Measurements from ENCODE around the gene CCDC102B. TPM values are rescaled to one million over a fixed set of nuclear protein-coding genes. Genes with fewer than 3 reads are reported as not detected.

CCDC102B gene
- total RNA-seq, 1 donor from 2014 or later = 4.4 TPM

DNA sequence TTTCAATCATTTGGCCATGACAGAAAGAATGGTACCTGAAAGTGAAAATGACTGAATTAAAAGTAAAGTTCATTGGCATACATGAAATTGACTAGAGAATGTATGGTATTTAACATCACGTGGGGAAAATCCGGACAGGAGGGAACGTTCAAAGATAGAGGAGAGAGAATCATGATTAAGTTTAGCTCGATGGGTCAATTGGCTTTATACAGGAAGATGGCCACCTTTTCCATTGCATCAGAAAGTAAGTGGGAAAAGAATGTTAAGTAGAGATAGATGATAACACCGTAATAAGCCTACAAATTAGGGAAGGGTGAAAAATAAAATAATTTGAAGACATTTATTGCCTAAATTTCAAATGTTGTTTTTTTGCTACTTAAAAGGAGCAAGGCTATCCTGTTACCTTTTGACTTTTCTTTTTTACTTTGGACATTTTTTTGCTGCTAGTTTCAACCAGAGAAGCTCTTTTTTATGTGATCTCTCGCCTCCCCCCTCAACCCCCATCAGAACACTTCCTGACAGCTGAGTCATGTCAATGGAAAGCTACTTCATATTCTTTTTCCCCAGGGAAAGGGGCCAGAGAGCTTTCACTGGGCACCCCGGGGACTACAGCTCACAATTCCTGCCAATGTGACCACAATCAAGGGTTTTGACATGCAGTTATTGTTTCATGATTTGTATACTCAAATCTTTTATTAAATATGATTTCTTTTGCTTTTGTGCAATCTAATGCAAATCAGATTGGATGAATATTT is 767 bp upstream of the CCDC102B start:
- H3K27ac Mint-ChIP-seq = no peak overlapping the region
- no peak overlapping the region for H3K4me3 Mint-ChIP-seq (ENCODE audit: low read depth)
- H3K36me3 Mint-ChIP-seq (ENCODE audit: insufficient read depth) = no peaks in the 10 kb centered on the region
- no peak for DNase-seq (ENCODE audit: low spot score, unreplicated experiment)
- no peaks in the 10 kb centered on the region for H3K27me3 Mint-ChIP-seq
- H3K4me1 Mint-ChIP-seq (ENCODE audit: low read depth) = no peaks in the 10 kb centered on the region
- no peaks in the 10 kb centered on the region for H3K9me3 Mint-ChIP-seq (ENCODE audit: low read depth)
- TF ChIP-seq, protein P1, sequence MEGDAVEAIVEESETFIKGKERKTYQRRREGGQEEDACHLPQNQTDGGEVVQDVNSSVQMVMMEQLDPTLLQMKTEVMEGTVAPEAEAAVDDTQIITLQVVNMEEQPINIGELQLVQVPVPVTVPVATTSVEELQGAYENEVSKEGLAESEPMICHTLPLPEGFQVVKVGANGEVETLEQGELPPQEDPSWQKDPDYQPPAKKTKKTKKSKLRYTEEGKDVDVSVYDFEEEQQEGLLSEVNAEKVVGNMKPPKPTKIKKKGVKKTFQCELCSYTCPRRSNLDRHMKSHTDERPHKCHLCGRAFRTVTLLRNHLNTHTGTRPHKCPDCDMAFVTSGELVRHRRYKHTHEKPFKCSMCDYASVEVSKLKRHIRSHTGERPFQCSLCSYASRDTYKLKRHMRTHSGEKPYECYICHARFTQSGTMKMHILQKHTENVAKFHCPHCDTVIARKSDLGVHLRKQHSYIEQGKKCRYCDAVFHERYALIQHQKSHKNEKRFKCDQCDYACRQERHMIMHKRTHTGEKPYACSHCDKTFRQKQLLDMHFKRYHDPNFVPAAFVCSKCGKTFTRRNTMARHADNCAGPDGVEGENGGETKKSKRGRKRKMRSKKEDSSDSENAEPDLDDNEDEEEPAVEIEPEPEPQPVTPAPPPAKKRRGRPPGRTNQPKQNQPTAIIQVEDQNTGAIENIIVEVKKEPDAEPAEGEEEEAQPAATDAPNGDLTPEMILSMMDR (IDR thresholded peaks at IDR 0.05; ENCODE audit: unreplicated experiment) = no peak

DNA sequence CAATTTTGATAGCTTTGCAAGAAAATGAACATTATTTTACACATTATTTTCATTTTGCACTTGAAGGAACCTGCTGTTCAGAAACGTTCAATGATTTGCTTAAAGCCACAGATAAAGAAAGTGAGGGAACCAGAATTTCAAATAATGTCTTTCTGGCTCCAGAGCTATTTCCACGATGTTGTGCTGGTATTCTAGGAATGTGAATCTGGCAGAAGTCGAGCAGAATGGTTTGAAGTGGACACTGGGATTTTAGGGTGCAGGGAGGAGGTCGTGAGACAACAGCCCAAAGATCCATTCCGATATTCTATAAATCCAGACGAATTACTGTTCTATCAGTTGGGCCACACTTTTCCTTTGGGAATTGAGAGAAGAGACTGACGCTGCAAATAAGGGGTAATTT is 2.2 kb downstream of the CCDC102B start:
- no peaks in the 10 kb centered on the region for H3K27me3 Mint-ChIP-seq
- H3K4me1 Mint-ChIP-seq (ENCODE audit: low read depth) = no peaks in the 10 kb centered on the region
- no peak overlapping the region for H3K4me3 Mint-ChIP-seq (ENCODE audit: low read depth)
- no peaks in the 10 kb centered on the region for H3K36me3 Mint-ChIP-seq (ENCODE audit: insufficient read depth)
- TF ChIP-seq, protein P1 (IDR thresholded peaks at IDR 0.05; ENCODE audit: unreplicated experiment) = no peak
- H3K9me3 Mint-ChIP-seq (ENCODE audit: low read depth) = no peaks in the 10 kb centered on the region
- no peak for DNase-seq (ENCODE audit: low spot score, unreplicated experiment)
- peak overlapping the region; percentile 46 for H3K27ac Mint-ChIP-seq

DNA sequence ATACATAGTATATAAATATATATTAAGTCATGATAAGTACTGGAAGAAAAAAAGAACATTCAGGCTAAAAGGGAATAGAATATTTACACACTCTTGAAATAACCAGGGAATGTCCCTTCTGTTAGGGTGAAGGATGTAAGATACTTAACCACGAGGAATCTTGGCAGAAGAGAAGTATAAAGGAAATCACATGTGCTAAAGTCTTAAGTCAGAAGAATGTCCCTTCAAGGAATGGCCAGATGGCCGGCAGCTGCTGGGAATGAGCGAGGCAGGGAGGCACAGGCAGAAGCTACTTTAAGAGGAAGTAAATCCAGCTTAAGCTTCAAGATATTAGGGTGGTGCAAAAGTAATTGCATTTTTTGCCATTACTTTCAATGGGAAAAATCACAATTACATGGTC is 5.5 kb downstream of the CCDC102B start:
- Mint-ChIP-seq H3K27me3 (no peaks in the 10 kb centered on the region), H3K9me3 (ENCODE audit: low read depth) (no peaks in the 10 kb centered on the region), H3K27ac (no peak overlapping the region), H3K4me1 (ENCODE audit: low read depth) (no peaks in the 10 kb centered on the region), H3K4me3 (ENCODE audit: low read depth) (no peak overlapping the region), H3K36me3 (ENCODE audit: insufficient read depth) (no peaks in the 10 kb centered on the region)
- TF ChIP-seq, protein P1 (IDR thresholded peaks at IDR 0.05; ENCODE audit: unreplicated experiment) = no peak
- no peak for DNase-seq (ENCODE audit: low spot score, unreplicated experiment)

DNA sequence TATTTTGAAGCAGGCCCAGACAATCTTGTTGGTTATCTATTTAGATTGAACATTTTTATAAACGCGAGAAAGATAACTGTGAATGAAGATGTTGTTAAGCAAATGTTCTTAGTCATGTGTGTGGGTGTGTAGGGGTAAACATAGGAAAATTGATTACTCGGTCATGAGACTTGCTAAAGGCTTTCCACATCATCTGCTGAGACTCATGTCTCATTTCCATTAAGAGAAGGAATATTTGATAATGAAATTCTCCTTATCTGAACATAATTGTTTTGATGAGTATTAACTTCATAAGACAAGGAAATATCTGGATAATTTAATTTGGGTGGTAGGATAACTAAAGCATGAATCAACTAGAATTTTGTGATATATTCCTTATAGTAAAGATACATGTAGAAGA is 19.7 kb downstream of the CCDC102B start:
- TF ChIP-seq, protein P1 (IDR thresholded peaks at IDR 0.05; ENCODE audit: unreplicated experiment) = no peak
- H3K27me3 Mint-ChIP-seq = no peaks in the 10 kb centered on the region

DNA sequence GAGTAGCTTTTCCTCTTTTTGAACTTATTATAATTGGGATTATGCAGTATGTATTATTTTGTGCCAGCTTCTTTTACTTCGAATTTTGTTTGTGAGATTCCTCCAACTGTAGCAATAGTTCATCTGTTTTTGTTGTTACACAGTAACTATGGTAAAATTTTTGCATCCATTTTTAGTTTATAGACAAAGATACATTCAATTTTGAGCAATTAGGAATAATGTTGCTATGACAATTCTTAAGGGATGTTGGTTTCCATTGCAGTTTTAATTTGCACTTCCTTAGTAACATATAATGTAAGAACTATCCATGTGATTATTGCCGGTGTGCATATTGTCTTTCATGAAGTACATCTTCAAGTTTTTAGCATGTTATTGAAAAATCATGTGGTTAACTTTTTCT is 20.7 kb downstream of the CCDC102B start:
- Mint-ChIP-seq H3K36me3 (ENCODE audit: insufficient read depth) (no peaks in the 10 kb centered on the region), H3K27ac (no peak overlapping the region), H3K9me3 (ENCODE audit: low read depth) (no peaks in the 10 kb centered on the region), H3K4me1 (ENCODE audit: low read depth) (peaks cover 4% of the 10 kb centered on the region), H3K4me3 (ENCODE audit: low read depth) (no peak overlapping the region), H3K27me3 (no peaks in the 10 kb centered on the region)
- no peak for DNase-seq (ENCODE audit: low spot score, unreplicated experiment)
- TF ChIP-seq, protein P1 (IDR thresholded peaks at IDR 0.05; ENCODE audit: unreplicated experiment) = no peak

More for the DNA sequence above, 19.7 kb downstream of the CCDC102B start:
- no peak overlapping the region for H3K4me3 Mint-ChIP-seq (ENCODE audit: low read depth)
- no peaks in the 10 kb centered on the region for H3K9me3 Mint-ChIP-seq (ENCODE audit: low read depth)
- DNase-seq (ENCODE audit: low spot score, unreplicated experiment) = no peak
- H3K27ac Mint-ChIP-seq = no peak overlapping the region
- H3K4me1 Mint-ChIP-seq (ENCODE audit: low read depth) = peaks cover 4% of the 10 kb centered on the region
- no peaks in the 10 kb centered on the region for H3K36me3 Mint-ChIP-seq (ENCODE audit: insufficient read depth)

All from progenitor cell of endocrine pancreas (in vitro differentiated cells).